H1 (cell line): ENCODE data around the gene LAMA3. TPM values are rescaled to one million over a fixed set of nuclear protein-coding genes. Genes with fewer than 3 reads are reported as not detected.
A peak's percentile ranks its signal among the peaks of the same experiment; 100 is the strongest.

Experiments
- ATF3 ChIP-seq: IDR thresholded peaks from 2 replicates; pipeline ENCODE4 v1.6.1; 2011; ENCODE audit warnings: low read depth, mild to moderate bottlenecking, low read length; ENCODE audit not compliant: insufficient read depth
- polyA plus RNA-seq, 7 experiments: library from polyadenylated mRNA; depleted of rRNA in 3 of 7; stranded (reverse) in 5 of 7; unstranded in 2 of 7; fragments of >200 nt in 5 of 7; fragments of 200-250 nt in 2 of 7; gene quantifications; 1 replicate in 5 of 7; 2 replicates in 1 of 7; 4 replicates in 1 of 7; pipeline versions ENCODE4 v1.2.1 to v1.2.3, GENCODE V29; 2011 to 2013; ENCODE audit warnings: missing spikeins in 2 of 7, mixed read lengths in 2 of 7
- total RNA-seq: library from RNA; stranded (reverse); fragmentation: NEBNext Ultra II Directional; extraction: Animal tissue kit (Norgen Biotek cat#: 25700); gene quantifications from 2 replicates; pipeline ENCODE4 v1.2.1, GENCODE V29; 2021
- TF ChIP-seq, protein P1 (sequence below), 3 experiments: IDR thresholded peaks; 1 replicate in 2 of 3; 2 replicates in 1 of 3; pipeline versions ENCODE4 v1.5.1 to v1.6.1; 2011; ENCODE audit warnings: low read length in 3 of 3, mild to moderate bottlenecking in 3 of 3, inconsistent platforms in 2 of 3, low read depth in 1 of 3, moderate library complexity in 1 of 3; ENCODE audit not compliant: insufficient read depth in 1 of 3; ENCODE audit errors: control extremely low read depth in 1 of 3

The LAMA3 gene
- total and polyA plus RNA-seq, 2 of the 8 experiments (the other 6 are each of a cell fraction or from before 2014, with no cell fraction given): 0.76 to 5.0 TPM

DNA sequence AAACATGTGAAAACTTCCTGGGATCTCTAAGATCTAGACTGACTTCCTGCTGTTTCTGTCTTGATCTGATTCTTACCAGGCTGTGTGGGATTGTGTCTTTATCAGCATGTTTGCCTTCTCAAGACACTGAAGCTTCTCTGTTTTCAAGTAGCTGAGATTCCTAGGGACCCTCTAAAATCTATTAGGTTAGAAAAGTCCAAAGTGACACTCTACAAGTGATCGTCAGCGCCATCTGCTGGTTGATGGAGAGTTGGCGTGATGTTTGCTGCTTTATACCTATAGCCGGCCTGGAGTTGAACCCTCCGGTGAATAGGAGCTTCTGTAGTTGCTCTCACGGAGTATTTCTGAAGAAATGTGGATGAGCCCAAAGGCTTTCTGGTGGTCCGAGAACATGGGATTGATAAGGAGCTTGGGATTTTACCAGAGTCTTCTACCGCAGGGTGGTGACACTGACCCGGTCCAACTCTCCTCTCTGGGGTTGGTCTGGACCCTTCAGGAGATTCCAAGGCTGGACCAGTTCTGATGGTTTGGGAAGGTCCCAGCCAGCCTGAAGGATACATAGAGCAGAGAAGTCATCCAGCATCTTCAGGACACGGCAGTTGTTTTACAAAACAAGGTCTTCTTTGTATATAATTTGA, 229.3 kb downstream of the LAMA3 start (continued):
- TF ChIP-seq, protein P1, sequence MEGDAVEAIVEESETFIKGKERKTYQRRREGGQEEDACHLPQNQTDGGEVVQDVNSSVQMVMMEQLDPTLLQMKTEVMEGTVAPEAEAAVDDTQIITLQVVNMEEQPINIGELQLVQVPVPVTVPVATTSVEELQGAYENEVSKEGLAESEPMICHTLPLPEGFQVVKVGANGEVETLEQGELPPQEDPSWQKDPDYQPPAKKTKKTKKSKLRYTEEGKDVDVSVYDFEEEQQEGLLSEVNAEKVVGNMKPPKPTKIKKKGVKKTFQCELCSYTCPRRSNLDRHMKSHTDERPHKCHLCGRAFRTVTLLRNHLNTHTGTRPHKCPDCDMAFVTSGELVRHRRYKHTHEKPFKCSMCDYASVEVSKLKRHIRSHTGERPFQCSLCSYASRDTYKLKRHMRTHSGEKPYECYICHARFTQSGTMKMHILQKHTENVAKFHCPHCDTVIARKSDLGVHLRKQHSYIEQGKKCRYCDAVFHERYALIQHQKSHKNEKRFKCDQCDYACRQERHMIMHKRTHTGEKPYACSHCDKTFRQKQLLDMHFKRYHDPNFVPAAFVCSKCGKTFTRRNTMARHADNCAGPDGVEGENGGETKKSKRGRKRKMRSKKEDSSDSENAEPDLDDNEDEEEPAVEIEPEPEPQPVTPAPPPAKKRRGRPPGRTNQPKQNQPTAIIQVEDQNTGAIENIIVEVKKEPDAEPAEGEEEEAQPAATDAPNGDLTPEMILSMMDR (IDR thresholded peaks at IDR 0.05; ENCODE audit: control extremely low read depth in 1 of 3, insufficient read depth in 1 of 3, low read depth in 1 of 3, low read length in 3 of 3): peak; percentile 60 to 86 (median 75)
- no peak for TF ChIP-seq ATF3
